ENCODE results near the gene JPT2. TPM values are rescaled to one million over a fixed set of nuclear protein-coding genes. Genes with fewer than 3 reads are reported as not detected.

The JPT2 gene
- total RNA-seq, 1 experiment from 2014 or later = 244 TPM

GRCh38 chr16:1631931-1632637, 46.0 kb upstream of the JPT2 start:
- ChIA-PET POLR2A (ENCODE audit: unreplicated experiment) (no interaction called here), CTCF (no interaction called here)
- Histone ChIP-seq H3K27ac (no peak overlapping the region), H3F3A (ENCODE audit: insufficient read depth, low read depth) (no peaks in the 10 kb centered on the region), H2AFZ (no peak overlapping the region), H4K20me1 (ENCODE audit: insufficient read depth) (peaks cover 39% of the 10 kb centered on the region), H3K36me3 (ENCODE audit: low read depth) (0 out of 2 replicates have a peak, but pooled peaks cover 3% of the 10 kb centered on the region), H3K4me1 (replicated peaks; ENCODE audit: insufficient read depth) (no peaks in the 10 kb centered on the region), H3K9me3 (ENCODE audit: insufficient read depth, low read depth) (no peaks in the 10 kb centered on the region), H3K9me2 (ENCODE audit: insufficient read depth) (no peaks in the 10 kb centered on the region), H3K4me2 (no peak overlapping the region), H3K4me3 (no peak overlapping the region), H3K27me3 (ENCODE audit: insufficient read depth, low read depth) (no peaks in the 10 kb centered on the region), H3K79me2 (ENCODE audit: low read depth) (peaks cover 8% of the 10 kb centered on the region)
- no TSS peak for BruUV-seq (replicated peaks)
- DNase-seq = no peak
- intact Hi-C loops (cut with micrococcal nuclease; ENCODE audit: unreplicated experiment) = no loop called here
- TF ChIP-seq CTCF (conservative IDR thresholded peaks at IDR 0.05) (no peak), EZH2 (IDR thresholded peaks at IDR 0.05; ENCODE audit: low read depth) (no peak)

GRCh38 chr16:1632638-1632970, 45.5 kb upstream of the JPT2 start:
- DNase-seq = no peak
- H3K27ac ChIP-seq = no peak overlapping the region
- no peaks in the 10 kb centered on the region for H3K27me3 ChIP-seq (ENCODE audit: insufficient read depth, low read depth)
- no peak for TF ChIP-seq CTCF (conservative IDR thresholded peaks at IDR 0.05)
- no peak for TF ChIP-seq EZH2 (IDR thresholded peaks at IDR 0.05; ENCODE audit: low read depth)
- H3K4me2 ChIP-seq = no peak overlapping the region
- intact Hi-C loops (cut with micrococcal nuclease; ENCODE audit: unreplicated experiment) = no loop called here
- ChIA-PET POLR2A (ENCODE audit: unreplicated experiment) (no interaction called here), CTCF (no interaction called here)
- no peaks in the 10 kb centered on the region for H3F3A ChIP-seq (ENCODE audit: insufficient read depth, low read depth)
- H3K36me3 ChIP-seq (ENCODE audit: low read depth) = 0 out of 2 replicates have a peak, but pooled peaks cover 3% of the 10 kb centered on the region
- BruUV-seq (replicated peaks) = no TSS peak
- peaks cover 4% of the 10 kb centered on the region for H3K79me2 ChIP-seq (ENCODE audit: low read depth)
- no peak overlapping the region for H3K4me3 ChIP-seq
- H3K9me2 ChIP-seq (ENCODE audit: insufficient read depth) = no peaks in the 10 kb centered on the region
- no peaks in the 10 kb centered on the region for H3K4me1 ChIP-seq (replicated peaks; ENCODE audit: insufficient read depth)
- H3K9me3 ChIP-seq (ENCODE audit: insufficient read depth, low read depth) = no peaks in the 10 kb centered on the region
- no peak overlapping the region for H2AFZ ChIP-seq
- peaks cover 33% of the 10 kb centered on the region for H4K20me1 ChIP-seq (ENCODE audit: insufficient read depth)

GRCh38 chr16:1633310-1633709, 44.8 kb upstream of the JPT2 start:
- no peaks in the 10 kb centered on the region for H3F3A ChIP-seq (ENCODE audit: insufficient read depth, low read depth)
- no peak for DNase-seq
- no peak overlapping the region for H3K4me2 ChIP-seq
- H3K4me3 ChIP-seq = no peak overlapping the region
- no peaks in the 10 kb centered on the region for H3K4me1 ChIP-seq (replicated peaks; ENCODE audit: insufficient read depth)
- H3K27ac ChIP-seq = no peak overlapping the region
- ChIA-PET POLR2A (ENCODE audit: unreplicated experiment) (no interaction called here), CTCF (no interaction called here)
- no peaks in the 10 kb centered on the region for H3K9me3 ChIP-seq (ENCODE audit: insufficient read depth, low read depth)
- intact Hi-C loops (cut with micrococcal nuclease; ENCODE audit: unreplicated experiment) = no loop called here
- H2AFZ ChIP-seq = no peak overlapping the region
- no TSS peak for BruUV-seq (replicated peaks)
- 0 out of 2 replicates have a peak, but pooled peaks cover 3% of the 10 kb centered on the region for H3K36me3 ChIP-seq (ENCODE audit: low read depth)
- TF ChIP-seq CTCF (conservative IDR thresholded peaks at IDR 0.05) = no peak
- TF ChIP-seq EZH2 (IDR thresholded peaks at IDR 0.05; ENCODE audit: low read depth) = no peak
- no peaks in the 10 kb centered on the region for H3K79me2 ChIP-seq (ENCODE audit: low read depth)
- H3K9me2 ChIP-seq (ENCODE audit: insufficient read depth) = no peaks in the 10 kb centered on the region
- H4K20me1 ChIP-seq (ENCODE audit: insufficient read depth) = peaks cover 28% of the 10 kb centered on the region
- no peaks in the 10 kb centered on the region for H3K27me3 ChIP-seq (ENCODE audit: insufficient read depth, low read depth)
